K562 (cell line): ENCODE data around the gene COCH. TPM values are rescaled to one million over a fixed set of nuclear protein-coding genes. Genes with fewer than 3 reads are reported as not detected.

Source experiments
- ATAC-seq: fragments of 200-7000 bp; cut with Tn5 transposase; 3 replicates; pipeline ENCODE4 v1.9.1; 2020; ENCODE audit warnings: moderate library complexity
- BruUV-seq: library from RNA; stranded (reverse); fragments of 400-500 nt; replicated peaks from 2 replicates; lab custom pipeline; 2021; lab: Mats Ljungman, UMichigan
- CTCF ChIA-PET: fragments of 300-600 bp; formaldehyde crosslinking; extraction: SDS; loops from one replicate; lab custom pipeline; 2021; ENCODE audit warnings: low intra/inter-chr PET ratio; lab: Yijun Ruan, JAX
- POLR2A ChIA-PET: fragments of 300-600, 350-650 bp; sonication (Branson Sonifier 250); formaldehyde crosslinking; extraction: SDS; loops from one replicate; lab custom pipeline; 2021; ENCODE audit warnings: antibody characterized with exemption, inconsistent platforms; lab: Yijun Ruan, JAX
- DNase-seq, 4 experiments: peaks; one replicate each; pipeline versions ENCODE4 v3.0.0 to v3.0.0-alpha.2; 2011 to 2018; ENCODE audit warnings: low spot score in 3 of 4, mixed read lengths in 3 of 4; ENCODE audit errors: extremely low read depth in 1 of 4
- FAIRE-seq: peaks from 2 replicates; lab custom pipeline; 2011; peaks lifted over from hg19 to GRCh38; lab: Jason Lieb, UNC
- H2AFZ ChIP-seq: 2 replicates; pipeline ENCODE4 v1.6.0; 2011; ENCODE audit warnings: low read depth, low read length, control low read depth, inconsistent platforms
- H3K27ac ChIP-seq: fragments of 200-600 bp; 3 replicates; pipeline ENCODE4 v1.8.0; 2011; ENCODE audit warnings: low read depth, mild to moderate bottlenecking, control low read depth, inconsistent platforms, low read length, moderate library complexity, mixed read lengths; ENCODE audit errors: extremely low read depth
- H3K27me3 ChIP-seq, 2 experiments: fragments of 300-600 bp in 1 of 2; 2 replicates in 1 of 2; 3 replicates in 1 of 2; pipeline versions ENCODE4 v1.6.0 to v1.8.0; 2011; ENCODE audit warnings: inconsistent platforms in 2 of 2, low read length in 2 of 2, mild to moderate bottlenecking in 1 of 2, mixed read lengths in 1 of 2, moderate library complexity in 1 of 2; ENCODE audit not compliant: control insufficient read depth in 2 of 2, insufficient read depth in 2 of 2
- H3K36me3 ChIP-seq: fragments of 300-600 bp; 3 replicates; pipeline ENCODE4 v1.8.0; 2011; ENCODE audit warnings: mild to moderate bottlenecking, low read length, inconsistent platforms; ENCODE audit not compliant: control insufficient read depth, insufficient read depth
- H3K4me1 ChIP-seq, 2 experiments: fragments of 200-600 bp in 1 of 2; replicated peaks in 1 of 2; 2 replicates in 1 of 2; 3 replicates in 1 of 2; pipeline versions ENCODE4 v1.5.1 to v1.8.0; 2011; ENCODE audit warnings: inconsistent platforms in 2 of 2, low read length in 2 of 2, mild to moderate bottlenecking in 1 of 2, mixed read lengths in 1 of 2, moderate library complexity in 1 of 2; ENCODE audit not compliant: control insufficient read depth in 2 of 2, insufficient read depth in 2 of 2
- H3K4me2 ChIP-seq: 2 replicates; pipeline ENCODE4 v1.6.1; 2011; ENCODE audit warnings: low read length, control low read depth, inconsistent platforms, mixed read lengths; ENCODE audit not compliant: insufficient read depth
- H3K4me3 ChIP-seq: fragments of 200-600 bp; sonication (generic), shearing (Covaris generic); 2 replicates; pipeline ENCODE4 v1.5.1; 2016; ENCODE audit warnings: control low read depth, inconsistent platforms
- H3K79me2 ChIP-seq: fragments of 200-600 bp; 3 replicates; pipeline ENCODE4 v1.8.0; 2011; ENCODE audit warnings: low read length, inconsistent platforms; ENCODE audit not compliant: control insufficient read depth, insufficient read depth
- H3K9ac ChIP-seq, 2 experiments: 2 replicates each; pipeline versions ENCODE4 v1.6.0 to v1.6.1; 2011; ENCODE audit warnings: low read depth in 2 of 2, low read length in 2 of 2, control low read depth in 1 of 2, inconsistent platforms in 1 of 2, mild to moderate bottlenecking in 1 of 2, mixed read lengths in 1 of 2; ENCODE audit not compliant: insufficient read depth in 1 of 2
- H3K9me1 ChIP-seq: one replicate; pipeline ENCODE4 v1.6.0; 2011; ENCODE audit warnings: inconsistent platforms, mild to moderate bottlenecking, low read length, moderate library complexity; ENCODE audit not compliant: control insufficient read depth, insufficient read depth
- H3K9me3 ChIP-seq: replicated peaks from 2 replicates; pipeline ENCODE4 v1.5.1; 2011; ENCODE audit warnings: low read depth, low read length, inconsistent platforms; ENCODE audit not compliant: control insufficient read depth, insufficient read depth
- H4K20me1 ChIP-seq: replicated peaks from 2 replicates; pipeline ENCODE4 v1.6.1; 2011; ENCODE audit warnings: low read length, inconsistent platforms, mixed read lengths; ENCODE audit not compliant: control insufficient read depth, insufficient read depth
- COPS2 ChIP-seq: fragments of 450-650 bp; conservative IDR thresholded peaks from 2 replicates; pipeline ENCODE4 v1.6.1; 2016; ENCODE audit warnings: mild to moderate bottlenecking, moderate library complexity
- ELK3 ChIP-seq: fragments of 450-650 bp; formaldehyde crosslinking; IDR thresholded peaks from 2 replicates; pipeline ENCODE4 v1.4.0; 2020; ENCODE audit warnings: mild to moderate bottlenecking
- FOXP1 ChIP-seq: sonication (generic); formaldehyde crosslinking; IDR thresholded peaks from 2 replicates; pipeline ENCODE4 v1.8.0; 2022; ENCODE audit warnings: mild to moderate bottlenecking, missing genetic modification reagents
- IRF2 ChIP-seq: sonication (generic); formaldehyde crosslinking; IDR thresholded peaks from 2 replicates; pipeline ENCODE4 v1.8.1; 2022; ENCODE audit warnings: mild to moderate bottlenecking, missing genetic modification reagents
- IRF9 ChIP-seq: fragments of 450-650 bp; IDR thresholded peaks from 2 replicates; pipeline ENCODE4 v1.6.1; 2016; ENCODE audit warnings: missing biosample characterization, missing genetic modification characterization
- KLF1 ChIP-seq: fragments of 450-650 bp; IDR thresholded peaks from 2 replicates; pipeline ENCODE4 v1.6.1; 2016; ENCODE audit warnings: missing genetic modification characterization, missing compliant biosample characterization
- MTA3 ChIP-seq: fragments of 450-650 bp; formaldehyde crosslinking; IDR thresholded peaks from 2 replicates; pipeline ENCODE4 v1.6.1; 2017; ENCODE audit warnings: mild to moderate bottlenecking, borderline replicate concordance
- SIX5 ChIP-seq, 2 experiments: IDR thresholded peaks; 2 replicates each; pipeline ENCODE4 v1.6.1; 2011; ENCODE audit warnings: low read length in 2 of 2, borderline replicate concordance in 1 of 2, low read depth in 1 of 2, mild to moderate bottlenecking in 1 of 2, moderate library complexity in 1 of 2; ENCODE audit not compliant: insufficient read depth in 1 of 2
- SREBF2 ChIP-seq: sonication (generic); formaldehyde crosslinking; IDR thresholded peaks from 2 replicates; pipeline ENCODE4 v1.4.0; 2020; ENCODE audit warnings: mild to moderate bottlenecking, missing genetic modification reagents
- ZNF655 ChIP-seq: fragments of 250-450 bp; sonication (Bioruptor Pico); IDR thresholded peaks from 2 replicates; pipeline ENCODE4 v1.5.0; 2021
- WGBS: fragments of 100-300 bp; shearing (Covaris generic); methylation state at CpG from one replicate; pipeline ENCODE4 v1.1.6; 2016; ENCODE audit warnings: low coverage, mixed read lengths; ENCODE audit not compliant: insufficient coverage; ENCODE audit errors: missing lambda C conversion rate; 5-methylcytosine and 5-hydroxymethylcytosine counted together
- in situ Hi-C: fragments of 300-500 bp; cut with MboI; formaldehyde crosslinking; loops from 4 replicates; pipeline ENCODE4 v1.15.0; 2018; ENCODE audit warnings: inconsistent platforms, mixed read lengths
- intact Hi-C: fragments of 100-400 bp; cut with micrococcal nuclease; formaldehyde crosslinking; loops from 2 replicates; pipeline ENCODE4 v1.14.2; 2022
- polyA plus RNA-seq, 8 experiments: library from polyadenylated mRNA; depleted of rRNA in 4 of 8; stranded (reverse) in 5 of 8; unstranded in 3 of 8; fragments of >200 nt; fragmentation: Nextera tagmentation in 2 of 8; fragmentation: Illumina TruSeq in 1 of 8; extraction: Ambion mirVana in 2 of 8; extraction: Trizol in 1 of 8; gene quantifications; 2 replicates each; pipeline versions ENCODE4 v1.2.1 to v1.2.3, GENCODE V29; 2011 to 2014; ENCODE audit warnings: inconsistent platforms in 1 of 8, missing spikeins in 1 of 8
- total RNA-seq, 7 experiments: library from RNA; depleted of rRNA in 6 of 7; stranded (reverse); fragments of >200 nt in 6 of 7; fragmentation: Illumina TruSeq in 2 of 7; extraction: Trizol in 2 of 7; gene quantifications; 2 replicates each; pipeline versions ENCODE4 v1.2.1 to v1.2.3, GENCODE V29; 2011 to 2021; ENCODE audit warnings: low replicate concordance in 1 of 7

COCH gene
- total and polyA plus RNA-seq, 9 of the 15 experiments (the other 6 are each of a cell fraction or from before 2014, with no cell fraction given), result 27.0 to 141 (median 69.3) TPM

- WGBS, result 29% methylated on average over 5 of the region's 6 CpGs
- DNase-seq, result no peak
- Histone ChIP-seq H3K9me1 (no peaks in the 10 kb centered on the region), H4K20me1 (no peaks in the 10 kb centered on the region), H3K27me3 (no peaks in the 10 kb centered on the region), H2AFZ (peak overlapping the region; percentile 85), H3K9ac (no peak overlapping the region), H3K79me2 (no peaks in the 10 kb centered on the region), H3K4me3 (no peak overlapping the region), H3K27ac (no peak overlapping the region), H3K9me3 (no peaks in the 10 kb centered on the region), H3K4me1 (no peaks in the 10 kb centered on the region), H3K36me3 (no peaks in the 10 kb centered on the region), H3K4me2 (peak overlapping the region; percentile 39; the same call in 1 of the 2 replicates)
- in situ Hi-C loops, result no loop called here
- POLR2A ChIA-PET, result interaction anchor here (0.7 kb wide), 1 partner anchor 36 kb away, joined by 3 read pairs; no protein-coding TSS in a partner anchor
- no peak for FAIRE-seq
- ATAC-seq, result peak; percentile 72
- CTCF ChIA-PET, result no interaction called here
- intact Hi-C loops, result no loop called here
- no TSS peak for BruUV-seq
- TF ChIP-seq ELK3 (CRISPR knock-in tag), result no peak
- no peak for TF ChIP-seq IRF9 (tag)
- no peak for TF ChIP-seq COPS2
- no peak for TF ChIP-seq SIX5 (IDR thresholded peaks at IDR 0.05; ENCODE audit: borderline replicate concordance in 1 of 2, insufficient read depth in 1 of 2, low read depth in 1 of 2, low read length in 2 of 2)
- TF ChIP-seq IRF2 (CRISPR knock-in tag), result no peak
- TF ChIP-seq KLF1 (tag), result no peak
- TF ChIP-seq FOXP1, result no peak
- no peak for TF ChIP-seq ZNF655 (CRISPR knock-in tag)
- TF ChIP-seq MTA3, result no peak
- TF ChIP-seq SREBF2 (CRISPR knock-in tag), result no peak
These were observed 18.9 kb upstream of the COCH start for GRCh38 chr14:30855345-30856037.
